GM23338 (cell line): Measurements from ENCODE around the gene SMOC2.

ENCODE experiments used
- CREB1 ChIP-seq: fragments of 250-450 bp; sonication (Bioruptor Pico); IDR thresholded peaks from 2 replicates; pipeline ENCODE4 v1.5.0; 2020; ENCODE audit warnings: low read depth, mild to moderate bottlenecking, moderate library complexity
- EZH2 ChIP-seq: fragments of 200-600 bp; sonication (generic); IDR thresholded peaks from one replicate; pipeline ENCODE4 v1.8.0; 2017; ENCODE audit warnings: antibody characterized with exemption, mild to moderate bottlenecking, low read depth; ENCODE audit not compliant: unreplicated experiment
- EZH2phosphoT487 ChIP-seq: fragments of 200-600 bp; sonication (generic); IDR thresholded peaks from one replicate; pipeline ENCODE4 v1.8.1; 2018; ENCODE audit warnings: antibody characterized with exemption; ENCODE audit not compliant: unreplicated experiment
- JUNB ChIP-seq: IDR thresholded peaks from one replicate; pipeline ENCODE4 v1.6.1; 2016; ENCODE audit warnings: antibody characterized with exemption; ENCODE audit not compliant: unreplicated experiment
- POLR2AphosphoS5 ChIP-seq: IDR thresholded peaks from 2 replicates; pipeline ENCODE4 v1.6.1; 2016; ENCODE audit warnings: antibody characterized with exemption, low read depth
- ZNF114 ChIP-seq: fragments of 250-450 bp; sonication (Bioruptor Pico); IDR thresholded peaks from 2 replicates; pipeline ENCODE4 v1.5.0; 2020; ENCODE audit warnings: mild to moderate bottlenecking, moderate library complexity
- TF ChIP-seq, protein P1 (sequence below), 2 experiments: fragments of 200-600 bp in 1 of 2; sonication (generic) in 1 of 2; conservative IDR thresholded peaks; 2 replicates each; pipeline versions ENCODE4 v1.5.1 to v1.6.1; 2016 to 2017; ENCODE audit warnings: antibody characterized with exemption in 2 of 2, low read depth in 2 of 2, mild to moderate bottlenecking in 2 of 2, moderate library complexity in 1 of 2
- TF ChIP-seq, protein P2 (sequence below): IDR thresholded peaks from one replicate; pipeline ENCODE4 v1.6.1; 2018; ENCODE audit warnings: antibody characterized with exemption; ENCODE audit not compliant: unreplicated experiment
- TF ChIP-seq, protein P3 (sequence below): IDR thresholded peaks from 2 replicates; pipeline ENCODE4 v1.6.1; 2016; ENCODE audit warnings: antibody characterized with exemption

DNA sequence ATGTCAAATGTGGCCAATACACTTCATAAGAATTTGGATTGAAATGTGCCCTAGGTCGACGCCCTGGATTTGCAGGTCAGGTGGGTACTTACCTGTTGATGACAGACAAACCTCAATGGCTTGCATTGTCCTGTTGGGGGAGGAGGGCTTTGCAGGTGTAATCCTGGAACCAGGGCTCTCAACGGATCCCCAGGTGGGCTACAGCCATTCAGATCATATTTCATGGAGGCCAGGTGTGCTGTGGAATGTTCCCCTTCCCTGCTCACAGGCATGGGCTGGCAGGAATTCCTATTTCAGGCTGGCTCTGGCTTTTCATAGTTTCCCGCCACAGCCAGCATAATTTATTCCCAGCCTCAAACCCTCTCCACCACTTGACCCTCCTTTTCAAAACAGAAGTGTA lies 254.7 kb downstream of the SMOC2 start:
- TF ChIP-seq POLR2AphosphoS5 (no peak), CREB1 (peak; percentile 62), EZH2phosphoT487 (no peak), EZH2 (no peak), JUNB (no peak), ZNF114 (no peak)
- TF ChIP-seq, protein P1, sequence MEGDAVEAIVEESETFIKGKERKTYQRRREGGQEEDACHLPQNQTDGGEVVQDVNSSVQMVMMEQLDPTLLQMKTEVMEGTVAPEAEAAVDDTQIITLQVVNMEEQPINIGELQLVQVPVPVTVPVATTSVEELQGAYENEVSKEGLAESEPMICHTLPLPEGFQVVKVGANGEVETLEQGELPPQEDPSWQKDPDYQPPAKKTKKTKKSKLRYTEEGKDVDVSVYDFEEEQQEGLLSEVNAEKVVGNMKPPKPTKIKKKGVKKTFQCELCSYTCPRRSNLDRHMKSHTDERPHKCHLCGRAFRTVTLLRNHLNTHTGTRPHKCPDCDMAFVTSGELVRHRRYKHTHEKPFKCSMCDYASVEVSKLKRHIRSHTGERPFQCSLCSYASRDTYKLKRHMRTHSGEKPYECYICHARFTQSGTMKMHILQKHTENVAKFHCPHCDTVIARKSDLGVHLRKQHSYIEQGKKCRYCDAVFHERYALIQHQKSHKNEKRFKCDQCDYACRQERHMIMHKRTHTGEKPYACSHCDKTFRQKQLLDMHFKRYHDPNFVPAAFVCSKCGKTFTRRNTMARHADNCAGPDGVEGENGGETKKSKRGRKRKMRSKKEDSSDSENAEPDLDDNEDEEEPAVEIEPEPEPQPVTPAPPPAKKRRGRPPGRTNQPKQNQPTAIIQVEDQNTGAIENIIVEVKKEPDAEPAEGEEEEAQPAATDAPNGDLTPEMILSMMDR (conservative IDR thresholded peaks at IDR 0.05; ENCODE audit: low read depth in 2 of 2): no peak
- TF ChIP-seq, protein P2, sequence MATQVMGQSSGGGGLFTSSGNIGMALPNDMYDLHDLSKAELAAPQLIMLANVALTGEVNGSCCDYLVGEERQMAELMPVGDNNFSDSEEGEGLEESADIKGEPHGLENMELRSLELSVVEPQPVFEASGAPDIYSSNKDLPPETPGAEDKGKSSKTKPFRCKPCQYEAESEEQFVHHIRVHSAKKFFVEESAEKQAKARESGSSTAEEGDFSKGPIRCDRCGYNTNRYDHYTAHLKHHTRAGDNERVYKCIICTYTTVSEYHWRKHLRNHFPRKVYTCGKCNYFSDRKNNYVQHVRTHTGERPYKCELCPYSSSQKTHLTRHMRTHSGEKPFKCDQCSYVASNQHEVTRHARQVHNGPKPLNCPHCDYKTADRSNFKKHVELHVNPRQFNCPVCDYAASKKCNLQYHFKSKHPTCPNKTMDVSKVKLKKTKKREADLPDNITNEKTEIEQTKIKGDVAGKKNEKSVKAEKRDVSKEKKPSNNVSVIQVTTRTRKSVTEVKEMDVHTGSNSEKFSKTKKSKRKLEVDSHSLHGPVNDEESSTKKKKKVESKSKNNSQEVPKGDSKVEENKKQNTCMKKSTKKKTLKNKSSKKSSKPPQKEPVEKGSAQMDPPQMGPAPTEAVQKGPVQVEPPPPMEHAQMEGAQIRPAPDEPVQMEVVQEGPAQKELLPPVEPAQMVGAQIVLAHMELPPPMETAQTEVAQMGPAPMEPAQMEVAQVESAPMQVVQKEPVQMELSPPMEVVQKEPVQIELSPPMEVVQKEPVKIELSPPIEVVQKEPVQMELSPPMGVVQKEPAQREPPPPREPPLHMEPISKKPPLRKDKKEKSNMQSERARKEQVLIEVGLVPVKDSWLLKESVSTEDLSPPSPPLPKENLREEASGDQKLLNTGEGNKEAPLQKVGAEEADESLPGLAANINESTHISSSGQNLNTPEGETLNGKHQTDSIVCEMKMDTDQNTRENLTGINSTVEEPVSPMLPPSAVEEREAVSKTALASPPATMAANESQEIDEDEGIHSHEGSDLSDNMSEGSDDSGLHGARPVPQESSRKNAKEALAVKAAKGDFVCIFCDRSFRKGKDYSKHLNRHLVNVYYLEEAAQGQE: no peak
- TF ChIP-seq, protein P3, sequence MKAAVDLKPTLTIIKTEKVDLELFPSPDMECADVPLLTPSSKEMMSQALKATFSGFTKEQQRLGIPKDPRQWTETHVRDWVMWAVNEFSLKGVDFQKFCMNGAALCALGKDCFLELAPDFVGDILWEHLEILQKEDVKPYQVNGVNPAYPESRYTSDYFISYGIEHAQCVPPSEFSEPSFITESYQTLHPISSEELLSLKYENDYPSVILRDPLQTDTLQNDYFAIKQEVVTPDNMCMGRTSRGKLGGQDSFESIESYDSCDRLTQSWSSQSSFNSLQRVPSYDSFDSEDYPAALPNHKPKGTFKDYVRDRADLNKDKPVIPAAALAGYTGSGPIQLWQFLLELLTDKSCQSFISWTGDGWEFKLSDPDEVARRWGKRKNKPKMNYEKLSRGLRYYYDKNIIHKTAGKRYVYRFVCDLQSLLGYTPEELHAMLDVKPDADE: no peak
